ENCODE results near the gene SYTL2.
A peak's percentile ranks its signal among the peaks of the same experiment; 100 is the strongest.

Gene SYTL2

GRCh38 chr11:85725510-85726258 lies 85.3 kb downstream of the SYTL2 start:
- DNase-seq: no peak

GRCh38 chr11:85724748-85725465 lies 86.0 kb downstream of the SYTL2 start:
- DNase-seq: no peak

GRCh38 chr11:85723088-85723487 lies 87.9 kb downstream of the SYTL2 start:
- no peak for DNase-seq

GRCh38 chr11:85721191-85721590 lies 89.8 kb downstream of the SYTL2 start:
- no peak for DNase-seq

- DNase-seq: peak in 1 of 2 experiments; percentile 28
Measured at GRCh38 chr11:85718991-85719807, 91.7 kb downstream of the SYTL2 start.

- peak in 1 of 2 experiments; percentile 44 for DNase-seq
Measured at GRCh38 chr11:85718126-85718943, 92.6 kb downstream of the SYTL2 start.

GRCh38 chr11:85717429-85717828 lies 93.5 kb downstream of the SYTL2 start:
- no peak for DNase-seq

GRCh38 chr11:85712953-85713352 lies 98.0 kb downstream of the SYTL2 start:
- DNase-seq: no peak

GRCh38 chr11:85710917-85711316 lies 100.0 kb downstream of the SYTL2 start:
- no peak for DNase-seq

- no peak for DNase-seq
Measured at GRCh38 chr11:85709941-85710702, 100.8 kb downstream of the SYTL2 start.

GRCh38 chr11:85705800-85706199 lies 105.1 kb downstream of the SYTL2 start:
- DNase-seq: no peak

- no peak for DNase-seq
Measured at GRCh38 chr11:85704967-85705366, 106.0 kb downstream of the SYTL2 start.

- DNase-seq: no peak
Measured at GRCh38 chr11:85699957-85700741, 110.8 kb downstream of the SYTL2 start.

GRCh38 chr11:85698195-85698594 lies 112.7 kb downstream of the SYTL2 start:
- DNase-seq: no peak

- DNase-seq: no peak
Measured at GRCh38 chr11:85697747-85698146, 113.2 kb downstream of the SYTL2 start.

- no peak for DNase-seq
Measured at GRCh38 chr11:85695546-85695945, 115.4 kb downstream of the SYTL2 start.

- peak in 1 of 2 experiments; percentile 58 for DNase-seq
Measured at GRCh38 chr11:85694385-85694980, 116.5 kb downstream of the SYTL2 start.

GRCh38 chr11:85685820-85686459 lies 125.0 kb downstream of the SYTL2 start, which contains the start of gene CCDC89:
Gene CCDC89 (minus strand): TSS chr11:85686195. CDS start chr11:85686130, 65 bp downstream.
- peak; percentile 20 to 26 for DNase-seq

- DNase-seq: no peak
Measured at GRCh38 chr11:85685125-85685819, 125.7 kb downstream of the SYTL2 start.

Data from NCI-H526 (cell line).